Breast epithelium (tissue), 4 donors: Measurements from ENCODE around the gene FADS2. TPM values are rescaled to one million over a fixed set of nuclear protein-coding genes. Genes with fewer than 3 reads are reported as not detected.

Experiments used
- DNase-seq, 2 donors: peaks; one replicate each; pipeline ENCODE4 v3.0.0-alpha.2; 2019; ENCODE audit warnings: low spot score in 2 of 2
- H3K27ac ChIP-seq, 2 donors: fragments of 200-600 bp; sonication (generic) in 1 of 2; one replicate each; pipeline ENCODE4 v1.5.1; 2016 to 2019; ENCODE audit warnings: mild to moderate bottlenecking in 1 of 2
- H3K27me3 ChIP-seq, 2 donors: fragments of 200-600 bp; sonication (generic) in 1 of 2; one replicate each; pipeline versions ENCODE4 v1.5.1 to v1.6.0; 2017 to 2019; ENCODE audit warnings: control low read depth in 1 of 2, mild to moderate bottlenecking in 1 of 2
- H3K36me3 ChIP-seq: fragments of 200-600 bp; one replicate; pipeline ENCODE4 v1.5.1; 2019
- H3K4me1 ChIP-seq, 2 donors: fragments of 200-600 bp; sonication (generic); one replicate each; pipeline ENCODE4 v1.5.1; 2016 to 2019; ENCODE audit warnings: control low read depth in 1 of 2
- H3K4me3 ChIP-seq, 3 donors: fragments of 200-600 bp; sonication (generic); 1 replicate in 2 of 3; 2 replicates in 1 of 3; pipeline ENCODE4 v1.5.1; 2016 to 2019; ENCODE audit warnings: mild to moderate bottlenecking in 3 of 3, moderate library complexity in 2 of 3
- H3K9me3 ChIP-seq, 2 donors: fragments of 200-600 bp; sonication (generic) in 1 of 2; one replicate each; pipeline ENCODE4 v1.5.1; 2016 to 2019; ENCODE audit warnings: control low read depth in 1 of 2
- POLR2A ChIP-seq: fragments of 450-650 bp; IDR thresholded peaks from one replicate; pipeline ENCODE4 v1.6.1; 2016; ENCODE audit warnings: antibody characterized with exemption, mild to moderate bottlenecking, moderate library complexity
- POLR2AphosphoS5 ChIP-seq, 3 donors: sonication (generic); formaldehyde crosslinking; IDR thresholded peaks; one replicate each; pipeline ENCODE4 v1.6.1; 2017; ENCODE audit warnings: antibody characterized with exemption in 3 of 3
- intact Hi-C: fragments of 100-400 bp; cut with DNase I; formaldehyde crosslinking; loops from one replicate; pipeline ENCODE4 v1.15.1; 2023; ENCODE audit warnings: low total_unique reads
- total RNA-seq, 3 donors: library from RNA; depleted of rRNA; stranded (reverse); fragments of >200 nt; gene quantifications; one replicate each; pipeline ENCODE4 v1.1.0, GENCODE V29; 2016
- TF ChIP-seq, protein P1 (sequence below), 3 donors: fragments of 450-650 bp; IDR thresholded peaks; one replicate each; pipeline ENCODE4 v1.5.1; 2016 to 2017; ENCODE audit warnings: antibody characterized with exemption in 3 of 3, mild to moderate bottlenecking in 3 of 3, moderate library complexity in 3 of 3

The FADS2 gene
- total RNA-seq, 3 donors from 2014 or later, result 5.6 to 35.8 (median 7.5) TPM

DNA sequence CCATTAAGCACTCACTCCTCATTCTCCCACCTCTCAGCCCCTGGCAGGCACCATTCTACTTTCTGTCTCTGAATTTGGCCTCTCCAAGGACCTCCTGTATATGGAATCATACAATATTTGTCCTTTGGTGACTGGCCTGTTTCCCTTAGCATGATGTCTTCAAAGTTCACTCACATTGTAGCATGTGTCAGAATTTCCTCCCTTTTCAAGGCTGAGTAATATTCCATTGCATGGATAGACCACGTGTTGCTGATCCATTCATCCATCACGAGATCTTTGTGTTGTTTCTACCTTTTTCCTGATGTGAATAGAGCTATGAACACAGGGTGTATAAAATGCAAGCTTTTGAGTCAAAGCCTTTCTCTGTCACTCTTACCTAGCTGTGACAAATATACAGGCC, 11.6 kb downstream of the FADS2 start:
- Histone ChIP-seq H3K27me3 (no peaks in the 10 kb centered on the region), H3K9me3 (no peaks in the 10 kb centered on the region), H3K4me1 (no peaks in the 10 kb centered on the region), H3K4me3 (no peak overlapping the region), H3K36me3 (no peaks in the 10 kb centered on the region), H3K27ac (no peak overlapping the region)
- DNase-seq, result no peak
- TF ChIP-seq POLR2AphosphoS5 (IDR thresholded peaks at IDR 0.05), result no peak
- TF ChIP-seq POLR2A, result no peak
- TF ChIP-seq, protein P1, sequence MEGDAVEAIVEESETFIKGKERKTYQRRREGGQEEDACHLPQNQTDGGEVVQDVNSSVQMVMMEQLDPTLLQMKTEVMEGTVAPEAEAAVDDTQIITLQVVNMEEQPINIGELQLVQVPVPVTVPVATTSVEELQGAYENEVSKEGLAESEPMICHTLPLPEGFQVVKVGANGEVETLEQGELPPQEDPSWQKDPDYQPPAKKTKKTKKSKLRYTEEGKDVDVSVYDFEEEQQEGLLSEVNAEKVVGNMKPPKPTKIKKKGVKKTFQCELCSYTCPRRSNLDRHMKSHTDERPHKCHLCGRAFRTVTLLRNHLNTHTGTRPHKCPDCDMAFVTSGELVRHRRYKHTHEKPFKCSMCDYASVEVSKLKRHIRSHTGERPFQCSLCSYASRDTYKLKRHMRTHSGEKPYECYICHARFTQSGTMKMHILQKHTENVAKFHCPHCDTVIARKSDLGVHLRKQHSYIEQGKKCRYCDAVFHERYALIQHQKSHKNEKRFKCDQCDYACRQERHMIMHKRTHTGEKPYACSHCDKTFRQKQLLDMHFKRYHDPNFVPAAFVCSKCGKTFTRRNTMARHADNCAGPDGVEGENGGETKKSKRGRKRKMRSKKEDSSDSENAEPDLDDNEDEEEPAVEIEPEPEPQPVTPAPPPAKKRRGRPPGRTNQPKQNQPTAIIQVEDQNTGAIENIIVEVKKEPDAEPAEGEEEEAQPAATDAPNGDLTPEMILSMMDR (IDR thresholded peaks at IDR 0.05), result no peak
- intact Hi-C loops, result no loop called here

DNA sequence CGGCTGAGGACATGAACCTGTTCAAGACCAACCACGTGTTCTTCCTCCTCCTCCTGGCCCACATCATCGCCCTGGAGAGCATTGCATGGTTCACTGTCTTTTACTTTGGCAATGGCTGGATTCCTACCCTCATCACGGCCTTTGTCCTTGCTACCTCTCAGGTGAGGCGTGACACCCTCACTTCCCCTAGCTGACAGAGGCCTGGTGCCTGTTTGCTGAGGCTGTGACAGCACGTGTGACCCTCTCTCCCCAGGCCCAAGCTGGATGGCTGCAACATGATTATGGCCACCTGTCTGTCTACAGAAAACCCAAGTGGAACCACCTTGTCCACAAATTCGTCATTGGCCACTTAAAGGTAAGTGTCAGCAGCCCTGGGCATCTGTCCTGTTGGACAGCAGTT, 12.3 kb downstream of the FADS2 start:
- Histone ChIP-seq H3K4me3 (no peak overlapping the region), H3K9me3 (no peaks in the 10 kb centered on the region), H3K27me3 (no peaks in the 10 kb centered on the region), H3K27ac (no peak overlapping the region), H3K36me3 (no peaks in the 10 kb centered on the region), H3K4me1 (no peaks in the 10 kb centered on the region)
- TF ChIP-seq, protein P1 (IDR thresholded peaks at IDR 0.05), result no peak
- TF ChIP-seq POLR2AphosphoS5 (IDR thresholded peaks at IDR 0.05) (no peak), POLR2A (no peak)
- DNase-seq, result no peak
- intact Hi-C loops, result no loop called here

DNA sequence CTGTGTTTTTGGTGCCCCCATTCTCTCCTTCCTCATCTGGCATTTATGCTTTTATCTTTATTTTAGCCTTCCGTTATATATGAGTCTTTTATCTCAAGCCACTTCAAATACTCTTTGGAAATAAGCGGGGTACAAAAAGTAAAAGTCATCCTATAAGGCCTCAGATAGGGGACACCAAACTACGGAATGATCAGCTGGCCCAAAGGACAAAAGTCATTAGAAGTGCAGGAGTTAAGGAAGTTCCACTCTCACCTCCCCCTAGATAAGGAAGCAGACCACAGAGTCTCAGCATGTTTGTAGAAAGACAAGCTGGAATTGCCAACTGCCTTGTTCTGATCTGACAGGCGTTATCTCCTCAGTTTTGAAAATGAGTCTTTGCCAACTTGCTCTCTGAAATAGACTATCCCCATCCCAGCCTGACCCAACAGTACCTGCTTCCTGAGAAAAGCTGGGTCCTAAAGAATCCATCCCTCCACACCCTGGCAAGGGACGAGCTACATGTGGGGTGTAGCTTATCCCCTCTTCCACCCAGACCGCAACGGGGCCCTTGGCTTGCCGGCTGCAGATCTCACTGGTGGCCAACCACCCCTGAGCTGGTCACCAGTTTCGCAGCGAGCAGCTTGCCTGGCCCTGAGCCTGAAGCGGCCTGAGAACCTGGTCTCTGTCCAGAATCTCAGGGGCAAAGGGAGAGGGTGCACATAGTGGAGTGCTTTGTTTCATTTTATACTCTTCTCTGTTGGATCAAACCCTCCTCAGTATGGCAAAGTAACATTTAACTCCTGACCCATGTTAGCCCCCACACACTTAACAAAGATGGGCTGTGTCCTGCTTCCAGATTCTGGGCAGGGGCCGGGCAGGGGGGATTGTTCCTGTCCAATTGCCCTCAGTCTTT, 13.8 kb downstream of the FADS2 start:
- intact Hi-C loops, result no loop called here
- H3K4me3 ChIP-seq, result no peak overlapping the region
- no peaks in the 10 kb centered on the region for H3K27me3 ChIP-seq
- no peak for DNase-seq
- H3K36me3 ChIP-seq, result no peaks in the 10 kb centered on the region
- no peak overlapping the region for H3K27ac ChIP-seq
- H3K4me1 ChIP-seq, result no peaks in the 10 kb centered on the region
- H3K9me3 ChIP-seq, result no peaks in the 10 kb centered on the region
- TF ChIP-seq POLR2A (no peak), POLR2AphosphoS5 (IDR thresholded peaks at IDR 0.05) (no peak)
- TF ChIP-seq, protein P1 (IDR thresholded peaks at IDR 0.05), result no peak

DNA sequence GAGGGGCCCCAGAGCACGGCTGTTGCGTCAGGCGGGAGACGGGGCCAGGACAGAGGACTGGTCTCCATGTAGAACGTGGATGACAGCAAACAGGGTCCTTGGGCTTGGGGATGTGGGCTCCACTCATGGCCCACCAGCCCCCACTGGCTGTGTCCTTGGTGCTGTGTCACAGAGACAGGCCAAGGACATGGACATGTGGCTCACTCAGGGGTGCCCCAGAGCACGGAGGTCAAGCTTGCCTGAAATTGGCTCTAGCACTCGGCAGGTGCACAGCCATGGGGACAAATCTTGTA, 14.4 kb downstream of the FADS2 start:
- Histone ChIP-seq H3K27me3 (no peaks in the 10 kb centered on the region), H3K4me3 (no peak overlapping the region), H3K4me1 (no peaks in the 10 kb centered on the region), H3K9me3 (no peaks in the 10 kb centered on the region), H3K36me3 (no peaks in the 10 kb centered on the region), H3K27ac (no peak overlapping the region)
- TF ChIP-seq POLR2AphosphoS5 (IDR thresholded peaks at IDR 0.05) (no peak), POLR2A (no peak)
- TF ChIP-seq, protein P1 (IDR thresholded peaks at IDR 0.05), result no peak
- DNase-seq, result no peak
- intact Hi-C loops, result no loop called here

DNA sequence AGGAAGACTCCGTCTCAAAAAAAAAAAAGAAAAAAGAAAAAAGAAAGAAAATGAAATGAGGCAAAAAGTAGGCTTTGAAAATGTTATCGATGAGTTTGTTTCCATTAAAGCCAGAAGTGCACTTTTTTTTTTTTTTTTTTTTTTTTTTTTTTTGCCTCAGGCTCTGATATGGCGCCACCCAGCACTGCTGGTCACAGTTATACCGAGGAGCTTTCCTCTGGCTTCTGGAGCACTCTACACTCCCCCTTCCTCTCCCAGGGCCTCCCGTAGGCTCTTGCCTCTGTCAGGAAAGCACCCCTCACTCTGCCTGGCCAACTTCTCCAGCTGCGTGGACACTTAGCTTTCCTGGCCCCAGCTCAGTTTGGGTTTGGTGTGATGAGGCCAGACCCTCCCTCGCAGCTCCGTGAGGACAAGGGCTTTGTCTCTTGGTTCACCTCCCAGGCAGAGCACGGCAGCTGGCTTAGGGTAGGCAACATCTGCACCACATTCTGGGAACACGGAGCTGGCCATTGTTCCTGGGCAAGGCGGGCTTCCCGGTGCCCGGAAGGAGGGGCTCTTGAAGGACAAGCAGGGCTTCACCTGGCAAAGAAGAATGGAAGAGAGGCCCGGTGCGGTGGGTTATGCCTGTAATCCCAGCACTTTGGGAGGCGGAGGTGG, 16.9 kb downstream of the FADS2 start:
- no peak for DNase-seq
- Histone ChIP-seq H3K4me1 (no peaks in the 10 kb centered on the region), H3K27ac (no peak overlapping the region), H3K36me3 (no peaks in the 10 kb centered on the region), H3K27me3 (no peaks in the 10 kb centered on the region), H3K4me3 (no peak overlapping the region), H3K9me3 (no peaks in the 10 kb centered on the region)
- no peak for TF ChIP-seq POLR2A
- TF ChIP-seq, protein P1 (IDR thresholded peaks at IDR 0.05), result no peak
- TF ChIP-seq POLR2AphosphoS5 (IDR thresholded peaks at IDR 0.05), result no peak
- intact Hi-C loops, result no loop called here
